Stimulated activated CD8-positive, alpha-beta memory T cell treated with anti-CD3 and anti-CD28 coated beads, Interleukin-4, amount 100 ng/mL, for 1 hour (primary cell): Measurements from ENCODE around the gene MYH6.

Experiments
- DNase-seq, 2 donors: peaks; one replicate each; pipeline ENCODE4 v3.0.0-alpha.2; 2020; ENCODE audit warnings: low read depth in 2 of 2, low spot score in 1 of 2

MYH6 gene

DNA sequence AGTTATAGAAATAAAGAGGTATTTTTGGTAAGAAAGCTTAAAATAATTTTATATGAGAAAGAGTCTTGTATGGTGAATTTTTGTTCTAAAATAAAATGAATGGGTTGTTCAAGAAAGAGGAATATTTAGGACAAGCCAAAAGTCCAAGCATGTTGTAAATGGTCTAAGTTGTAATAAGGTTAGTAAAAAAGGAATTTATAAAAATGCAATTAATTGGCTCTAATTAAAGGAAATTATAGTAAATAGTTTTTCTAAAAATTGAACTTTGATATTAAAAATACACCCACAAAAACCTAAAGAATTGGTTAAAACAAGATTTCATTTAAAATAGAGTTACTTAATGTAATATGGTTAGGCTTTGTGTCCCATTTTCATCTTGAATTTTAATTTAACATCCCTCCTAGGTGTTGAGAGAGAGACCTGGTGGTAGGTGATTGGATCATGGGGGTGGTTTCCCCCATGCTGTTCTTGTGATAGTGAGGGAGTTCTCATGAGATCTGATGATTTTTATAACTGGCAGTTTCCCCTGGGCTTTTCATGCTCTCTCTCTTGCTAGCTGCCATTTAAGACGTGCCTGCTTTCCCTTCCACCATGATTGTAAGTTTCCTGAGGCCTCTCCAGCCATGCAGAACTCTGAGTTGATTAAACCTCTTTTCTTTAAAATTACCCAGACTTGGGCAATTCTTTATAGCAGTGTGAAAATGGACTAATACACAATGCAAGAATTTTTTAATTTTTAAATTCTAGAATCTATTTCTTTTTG is 68.4 kb downstream of the MYH6 start:
- no peak for DNase-seq

- DNase-seq, result no peak
These were observed 72.5 kb downstream of the MYH6 start for GRCh38 chr14:23335623-23336022.
